Measurements from ENCODE around the gene PPP1R1A.

Gene PPP1R1A

GRCh38 chr12:54543526-54543925 lies 44.9 kb downstream of the PPP1R1A start:
- Histone ChIP-seq H2AFZ (ENCODE audit: low read depth, low read length, severe bottlenecking) (no peak overlapping the region), H3K9ac (ENCODE audit: low read length) (no peak overlapping the region), H3K4me2 (ENCODE audit: low read depth, low read length, poor library complexity, severe bottlenecking) (no peak overlapping the region), H4K20me1 (ENCODE audit: low read depth, low read length) (no peaks in the 10 kb centered on the region), H3K4me3 (ENCODE audit: insufficient read depth, low read length, poor library complexity, severe bottlenecking) (no peak overlapping the region), H3K79me2 (ENCODE audit: insufficient read depth, low read length) (no peaks in the 10 kb centered on the region), H3K27ac (ENCODE audit: low read depth, low read length) (no peak overlapping the region), H3F3A (ENCODE audit: insufficient read depth) (no peaks in the 10 kb centered on the region), H3K9me2 (replicated peaks; ENCODE audit: insufficient read depth, low read length) (no peaks in the 10 kb centered on the region), H3K9me3 (ENCODE audit: insufficient read depth, low read length) (no peaks in the 10 kb centered on the region), H3K36me3 (ENCODE audit: low read length) (peaks cover 2% of the 10 kb centered on the region), H3K27me3 (ENCODE audit: low read length) (no peaks in the 10 kb centered on the region)
- TF ChIP-seq CTCF (IDR thresholded peaks at IDR 0.05; ENCODE audit: insufficient read depth, low read length, poor library complexity, severe bottlenecking) (no peak), EZH2phosphoT487 (conservative IDR thresholded peaks at IDR 0.05; ENCODE audit: low read length) (no peak)

GRCh38 chr12:54541751-54542290 lies 46.6 kb downstream of the PPP1R1A start:
- no peaks in the 10 kb centered on the region for H3K9me3 ChIP-seq (ENCODE audit: insufficient read depth, low read length)
- TF ChIP-seq EZH2phosphoT487 (conservative IDR thresholded peaks at IDR 0.05; ENCODE audit: low read length) = no peak
- no peak for TF ChIP-seq CTCF (IDR thresholded peaks at IDR 0.05; ENCODE audit: insufficient read depth, low read length, poor library complexity, severe bottlenecking)
- H3K4me2 ChIP-seq (ENCODE audit: low read depth, low read length, poor library complexity, severe bottlenecking) = no peak overlapping the region
- H2AFZ ChIP-seq (ENCODE audit: low read depth, low read length, severe bottlenecking) = no peak overlapping the region
- no peak overlapping the region for H3K27ac ChIP-seq (ENCODE audit: low read depth, low read length)
- no peaks in the 10 kb centered on the region for H3F3A ChIP-seq (ENCODE audit: insufficient read depth)
- no peaks in the 10 kb centered on the region for H3K27me3 ChIP-seq (ENCODE audit: low read length)
- no peaks in the 10 kb centered on the region for H4K20me1 ChIP-seq (ENCODE audit: low read depth, low read length)
- H3K4me3 ChIP-seq (ENCODE audit: insufficient read depth, low read length, poor library complexity, severe bottlenecking) = no peak overlapping the region
- H3K36me3 ChIP-seq (ENCODE audit: low read length) = peaks cover 11% of the 10 kb centered on the region
- no peak overlapping the region for H3K9ac ChIP-seq (ENCODE audit: low read length)
- H3K79me2 ChIP-seq (ENCODE audit: insufficient read depth, low read length) = no peaks in the 10 kb centered on the region
- H3K9me2 ChIP-seq (replicated peaks; ENCODE audit: insufficient read depth, low read length) = no peaks in the 10 kb centered on the region

- no peak overlapping the region for H3K9ac ChIP-seq (ENCODE audit: low read length)
- no peaks in the 10 kb centered on the region for H3K9me2 ChIP-seq (replicated peaks; ENCODE audit: insufficient read depth, low read length)
- H3K27ac ChIP-seq (ENCODE audit: low read depth, low read length) = no peak overlapping the region
- no peaks in the 10 kb centered on the region for H3K9me3 ChIP-seq (ENCODE audit: insufficient read depth, low read length)
- no peak overlapping the region for H2AFZ ChIP-seq (ENCODE audit: low read depth, low read length, severe bottlenecking)
- no peaks in the 10 kb centered on the region for H3K27me3 ChIP-seq (ENCODE audit: low read length)
- no peak overlapping the region for H3K4me2 ChIP-seq (ENCODE audit: low read depth, low read length, poor library complexity, severe bottlenecking)
- no peak for TF ChIP-seq EZH2phosphoT487 (conservative IDR thresholded peaks at IDR 0.05; ENCODE audit: low read length)
- TF ChIP-seq CTCF (IDR thresholded peaks at IDR 0.05; ENCODE audit: insufficient read depth, low read length, poor library complexity, severe bottlenecking) = no peak
- peaks cover 30% of the 10 kb centered on the region for H3K36me3 ChIP-seq (ENCODE audit: low read length)
- no peaks in the 10 kb centered on the region for H4K20me1 ChIP-seq (ENCODE audit: low read depth, low read length)
- H3K4me3 ChIP-seq (ENCODE audit: insufficient read depth, low read length, poor library complexity, severe bottlenecking) = no peak overlapping the region
- H3K79me2 ChIP-seq (ENCODE audit: insufficient read depth, low read length) = no peaks in the 10 kb centered on the region
- no peaks in the 10 kb centered on the region for H3F3A ChIP-seq (ENCODE audit: insufficient read depth)
These were observed 50.2 kb downstream of the PPP1R1A start for GRCh38 chr12:54538136-54538700.
